HUDEP-2 (cell line): ENCODE results near the gene NOP53.
"Not testable (repeated sequence)": the region's sequence is repeated elsewhere in the genome, so short reads cannot be mapped to it uniquely, and the experiment has no call there.

ENCODE experiments used
- DNase-seq, 76 experiments: peaks; one replicate each; lab custom pipeline; 2025; ENCODE audit not compliant: unreplicated experiment in 76 of 76; lab: John Stamatoyannopoulos, UW

NOP53 gene

DNA sequence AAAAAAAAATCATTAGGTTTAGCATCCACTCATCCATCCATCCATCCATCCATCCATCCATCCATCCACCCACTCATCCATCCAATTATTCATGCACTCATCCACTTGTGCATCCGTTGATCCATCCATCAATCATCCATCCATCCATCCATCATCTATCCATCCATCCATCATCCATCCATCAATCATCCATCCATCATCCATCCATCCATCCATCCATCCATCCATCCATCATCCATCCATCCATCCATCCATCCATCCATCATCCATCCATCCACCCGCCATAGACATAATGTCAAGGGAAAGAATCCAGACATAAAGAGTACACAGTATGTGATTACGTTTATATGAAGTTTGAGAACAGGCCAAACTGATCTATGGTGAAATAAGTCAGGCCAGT is 24.2 kb downstream of the NOP53 start:
- no peak for DNase-seq

GRCh38 chr19:47771291-47771690 is 25.9 kb downstream of the NOP53 start:
- not testable (repeated sequence) for DNase-seq

- DNase-seq, result no peak
These were observed 31.2 kb downstream of the NOP53 start for GRCh38 chr19:47776568-47776967.

DNA sequence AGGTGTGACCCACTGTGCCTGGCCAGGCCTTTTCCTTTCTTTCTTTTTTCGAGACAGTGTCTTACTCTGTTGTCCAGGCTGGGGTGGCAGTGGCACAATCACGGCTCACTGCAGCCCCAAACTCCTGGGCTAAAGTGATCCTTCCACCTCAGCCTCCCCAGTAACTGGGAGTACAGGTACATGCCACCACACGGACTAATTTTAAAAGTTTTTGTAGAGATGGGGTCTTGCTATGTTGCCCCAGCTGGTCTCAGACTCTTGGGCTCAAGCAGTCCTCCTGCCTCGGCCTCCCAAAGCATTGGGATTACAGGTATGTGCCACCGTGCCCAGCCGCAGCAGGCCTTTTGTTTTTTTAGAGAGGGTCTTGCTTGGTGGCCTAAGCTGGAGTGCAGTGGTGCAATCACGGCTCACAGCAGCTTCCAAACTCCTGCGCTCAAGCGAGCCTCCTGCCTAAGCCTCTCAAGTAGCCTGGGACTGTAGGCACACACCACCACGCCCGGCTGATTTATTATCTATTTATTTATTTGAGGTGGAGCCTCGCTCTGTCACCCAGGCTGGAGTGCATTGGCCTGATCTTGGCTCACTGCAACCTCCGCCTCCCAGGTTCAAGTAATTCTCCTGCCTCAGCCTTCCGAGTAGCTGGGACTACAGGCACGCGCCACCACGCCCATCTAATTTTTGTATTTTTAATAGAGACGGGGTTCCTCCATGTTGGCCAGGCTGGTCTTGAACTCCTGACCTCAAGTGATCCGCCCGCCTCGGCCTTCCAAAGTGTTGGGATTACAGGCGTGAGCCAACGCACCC is 32.1 kb downstream of the NOP53 start:
- DNase-seq, result not testable (repeated sequence)

- DNase-seq, result peak in 68 of 76 experiments; percentile 27 to 97 (median 73)
These were observed 33.0 kb downstream of the NOP53 start, which contains the start of gene SELENOW for GRCh38 chr19:47778049-47778953. Gene SELENOW (plus strand): TSS chr19:47778703. CDS start chr19:47778786, 83 bp downstream.

DNA sequence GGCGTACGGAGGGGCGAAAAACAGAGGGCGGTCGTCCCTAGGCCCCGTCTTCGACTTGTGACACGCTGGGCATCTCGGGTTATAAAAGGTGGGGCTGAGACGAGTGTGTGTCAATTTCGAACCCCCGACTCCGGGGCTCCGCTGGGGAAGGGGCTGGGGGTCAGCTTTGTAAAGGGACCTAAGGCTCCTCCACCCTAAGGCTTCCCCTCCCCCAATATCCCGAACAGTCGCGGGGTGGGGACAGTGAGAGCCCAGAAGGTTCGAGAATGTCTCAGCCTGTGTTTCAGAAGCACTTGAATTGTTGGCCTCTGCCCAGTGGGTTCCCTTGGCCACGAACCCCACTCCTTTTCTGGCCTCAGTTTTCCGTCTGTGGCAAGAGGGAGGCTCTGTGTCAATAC is 33.6 kb downstream of the NOP53 start:
- DNase-seq, result peak in 6 of 76 experiments; percentile 6 to 45 (median 28)

DNA sequence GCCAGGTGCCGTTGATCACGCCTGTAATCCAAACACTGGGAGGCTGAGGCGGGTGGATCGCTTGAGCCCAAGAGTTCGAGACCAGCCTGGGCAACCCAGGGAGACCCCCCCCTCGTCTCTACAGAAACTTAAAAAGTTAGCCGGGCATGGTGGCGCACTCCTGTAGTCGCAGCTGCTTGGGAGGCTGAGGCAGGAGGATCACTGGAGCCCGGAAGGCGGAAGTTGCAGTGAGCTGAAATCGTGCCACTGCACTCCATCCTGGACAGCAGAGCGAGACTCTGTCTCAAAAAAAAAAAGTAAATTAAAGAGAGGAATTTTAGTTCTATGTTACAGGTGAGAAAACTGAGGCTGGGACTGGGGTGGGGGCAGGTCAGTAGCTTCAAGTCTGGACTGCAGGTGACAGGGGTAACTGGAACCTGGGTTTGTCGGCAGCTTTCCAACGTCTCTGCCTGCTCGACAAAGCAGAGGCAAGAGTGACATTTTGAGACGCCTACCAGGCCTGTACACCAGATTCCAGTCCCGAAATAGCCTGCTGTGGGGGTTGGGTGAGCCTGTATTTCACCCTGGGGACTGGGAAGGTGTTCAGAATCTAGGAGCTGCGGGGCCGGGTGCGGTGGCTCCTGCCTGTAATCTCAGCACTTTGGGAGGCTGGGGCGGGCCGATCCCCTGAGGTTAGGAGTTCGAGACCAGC is 34.3 kb downstream of the NOP53 start:
- DNase-seq, result no peak

DNA sequence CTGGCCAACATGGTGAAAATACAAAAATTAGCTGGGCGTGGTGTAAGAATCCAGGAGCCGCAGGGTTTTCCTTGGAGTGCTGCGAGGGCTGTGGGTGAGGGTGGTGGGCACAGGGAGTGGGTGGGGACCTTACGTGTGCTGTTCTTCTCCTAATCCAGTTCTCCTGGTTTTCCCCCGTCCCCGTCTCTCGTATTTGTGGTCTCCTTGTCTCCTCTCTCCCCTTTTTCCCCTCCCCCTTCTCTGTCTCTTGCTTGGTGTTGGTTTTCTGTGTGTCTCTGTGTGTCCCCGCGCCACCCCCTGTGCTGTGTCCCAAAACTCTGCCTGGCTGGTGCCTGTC is 34.8 kb downstream of the NOP53 start:
- no peak for DNase-seq

GRCh38 chr19:47781590-47782262 is 36.4 kb downstream of the NOP53 start:
- DNase-seq, result no peak

- no peak for DNase-seq
These were observed 41.2 kb downstream of the NOP53 start for GRCh38 chr19:47786566-47786965.

- not testable (repeated sequence) for DNase-seq
These were observed 42.0 kb downstream of the NOP53 start for GRCh38 chr19:47787307-47787706.

- not testable (repeated sequence) for DNase-seq
These were observed 44.5 kb downstream of the NOP53 start for GRCh38 chr19:47789811-47790210.

GRCh38 chr19:47790398-47790814 is 45.1 kb downstream of the NOP53 start:
- peak in 68 of 76 experiments; percentile 18 to 92 (median 70) for DNase-seq

DNA sequence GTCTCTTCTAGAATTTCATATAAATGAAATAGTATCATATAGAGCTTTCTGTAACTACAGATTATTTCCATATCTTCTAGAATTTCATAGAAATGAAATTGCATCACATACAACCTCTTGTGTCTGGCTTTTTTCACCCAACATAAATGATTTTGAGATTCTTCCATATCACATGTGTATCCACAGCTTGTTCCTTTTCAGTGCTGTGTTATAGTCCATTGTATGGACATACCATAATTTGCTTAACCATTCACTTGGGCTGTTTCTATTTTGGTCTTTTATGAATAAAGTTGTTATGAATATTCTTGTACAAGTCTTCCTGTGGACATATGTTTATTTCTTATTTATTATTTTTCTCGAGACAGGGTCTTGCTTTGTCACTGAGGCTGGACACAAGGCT is 47.3 kb downstream of the NOP53 start:
- DNase-seq, result no peak

GRCh38 chr19:47794526-47794925 is 49.2 kb downstream of the NOP53 start:
- no peak for DNase-seq

GRCh38 chr19:47796785-47797184 is 51.4 kb downstream of the NOP53 start:
- no peak for DNase-seq

GRCh38 chr19:47797996-47798903 is 52.9 kb downstream of the NOP53 start:
- no peak for DNase-seq

DNA sequence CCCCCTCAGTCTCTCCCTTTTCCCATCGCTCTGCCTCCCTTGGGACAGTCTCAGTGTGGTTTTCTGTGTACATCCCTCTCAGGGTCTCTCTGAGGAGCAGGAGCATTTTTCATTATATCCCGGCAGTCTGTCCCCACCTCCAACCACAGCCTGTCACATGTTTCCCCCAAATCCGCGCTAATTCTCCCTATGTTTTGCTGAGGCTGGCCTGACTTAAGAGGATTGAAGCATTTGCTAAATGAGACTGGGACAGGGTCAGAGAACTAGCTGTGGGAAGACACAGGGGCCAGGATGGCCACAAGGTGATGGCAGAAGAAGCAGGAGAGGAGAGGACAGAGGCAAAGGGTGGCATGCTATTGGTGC is 53.5 kb downstream of the NOP53 start:
- no peak for DNase-seq

DNA sequence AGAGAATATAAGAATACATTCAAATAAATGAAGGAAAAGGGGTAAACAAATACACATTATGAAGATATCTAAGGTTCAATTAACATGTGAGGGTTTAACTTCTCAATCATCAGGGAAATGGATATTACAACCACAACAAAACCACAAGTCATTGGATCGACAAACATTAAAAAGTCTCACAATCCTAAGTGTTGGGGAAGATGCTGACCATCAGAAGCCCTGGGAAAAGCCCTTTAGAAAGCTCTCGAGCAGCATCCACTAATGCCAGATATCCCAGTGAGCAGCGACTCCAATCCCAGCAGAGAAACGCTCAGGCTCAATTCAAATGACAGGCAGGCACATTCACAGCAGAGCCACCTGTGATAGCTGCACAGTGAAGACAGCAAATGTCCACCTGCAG is 55.9 kb downstream of the NOP53 start:
- no peak for DNase-seq
